CD4-positive, alpha-beta T cell treated with Interleukin-17A for 4 hours (primary cell): ENCODE measurements around the gene GLP2R.
"Not testable (repeated sequence)": the region's sequence is repeated elsewhere in the genome, so short reads cannot be mapped to it uniquely, and the experiment has no call there.

Experiments
- DNase-seq: peaks from one replicate; pipeline ENCODE4 v3.0.0-alpha.2; 2020; ENCODE audit warnings: mixed read lengths

The GLP2R gene

DNA sequence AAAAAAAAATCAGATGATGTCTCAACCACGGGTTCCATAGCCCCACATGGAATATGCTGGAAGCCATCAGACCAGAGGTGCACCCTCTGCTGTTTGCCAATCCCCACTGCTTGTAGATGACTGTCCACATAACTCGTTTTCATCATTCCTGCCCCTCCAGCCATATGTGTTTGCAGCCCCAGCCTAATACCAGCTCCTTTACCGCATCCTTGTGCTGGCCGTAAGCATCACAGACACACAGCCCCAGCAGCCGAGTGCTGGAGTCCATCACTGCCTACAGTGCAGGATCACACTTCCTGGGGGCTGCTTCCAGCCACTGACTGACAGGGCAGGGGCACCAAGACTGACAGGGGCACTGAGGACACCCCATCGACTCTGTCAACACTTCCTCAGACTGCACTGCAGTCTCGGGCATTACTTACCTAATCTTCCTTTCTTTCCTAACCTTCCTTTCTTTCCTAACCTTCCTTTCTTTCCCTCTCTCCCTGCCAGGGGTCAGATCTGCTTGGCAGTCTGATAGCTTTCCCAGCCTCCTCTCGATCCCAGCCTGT lies 74.4 kb downstream of the GLP2R start:
- DNase-seq = no peak

DNA sequence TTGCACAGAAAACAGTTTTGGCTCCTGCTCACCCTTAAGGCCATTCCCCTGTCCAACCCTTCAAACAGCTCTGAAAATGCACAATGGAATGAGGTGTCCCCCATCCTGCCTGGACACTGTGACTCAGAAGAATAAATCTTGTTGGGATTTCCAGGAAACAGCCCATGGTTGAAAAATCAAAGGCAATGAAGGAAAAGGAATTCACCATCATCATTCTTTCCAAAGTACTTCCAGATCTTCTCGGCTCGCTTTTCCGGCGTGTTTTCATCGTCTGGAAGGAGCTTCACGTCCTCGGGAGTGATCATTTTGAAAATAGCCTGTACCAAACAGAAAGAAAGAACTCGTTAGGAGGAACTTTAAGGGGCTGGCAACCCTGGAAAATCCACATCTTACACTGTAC lies 75.1 kb downstream of the GLP2R start:
- DNase-seq = no peak

DNA sequence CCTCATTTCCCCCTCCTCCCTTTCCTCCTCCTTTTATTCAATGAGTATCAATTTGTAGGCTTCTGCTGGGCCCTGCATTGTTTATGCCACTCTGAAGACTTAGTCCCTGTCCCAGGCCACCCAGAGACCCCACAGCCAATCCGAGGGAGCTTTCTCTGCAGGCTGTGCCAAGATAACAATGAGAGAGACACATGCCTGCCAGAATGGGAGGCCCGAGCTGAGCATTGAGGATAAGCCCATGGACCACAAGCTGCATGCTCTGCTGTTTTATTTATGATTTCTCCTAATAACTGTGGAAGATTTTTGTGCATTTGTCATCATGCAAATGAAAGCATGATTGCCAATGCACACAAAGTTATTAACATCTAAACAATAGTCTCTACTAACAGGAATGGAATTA lies 76.4 kb downstream of the GLP2R start:
- DNase-seq = no peak

GRCh38 chr17:9904277-9905077 lies 78.8 kb downstream of the GLP2R start:
- no peak for DNase-seq

DNA sequence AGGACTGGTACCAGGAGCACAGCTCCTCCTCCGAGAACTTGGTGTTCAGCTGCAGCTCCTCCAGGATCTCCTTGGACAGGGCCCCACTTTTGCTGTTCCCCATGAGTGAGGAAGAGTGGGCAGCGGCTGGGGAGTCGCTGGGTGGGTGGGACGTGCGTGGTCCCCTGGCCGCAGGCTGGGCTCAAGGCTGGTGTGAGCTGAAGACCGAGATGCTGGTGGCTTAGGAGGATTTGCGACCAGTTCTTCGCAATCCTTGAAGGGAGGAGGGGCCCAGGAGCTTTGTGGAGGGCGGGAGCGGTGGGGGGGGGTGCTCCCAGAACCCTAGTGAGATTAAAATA lies 79.3 kb downstream of the GLP2R start, which contains the start of gene RCVRN:
Gene RCVRN, minus strand, starts transcription at position 194 of the 338 bp plus-strand sequence. Its CDS starts 91 bp downstream, at position 103.
- no peak for DNase-seq

DNA sequence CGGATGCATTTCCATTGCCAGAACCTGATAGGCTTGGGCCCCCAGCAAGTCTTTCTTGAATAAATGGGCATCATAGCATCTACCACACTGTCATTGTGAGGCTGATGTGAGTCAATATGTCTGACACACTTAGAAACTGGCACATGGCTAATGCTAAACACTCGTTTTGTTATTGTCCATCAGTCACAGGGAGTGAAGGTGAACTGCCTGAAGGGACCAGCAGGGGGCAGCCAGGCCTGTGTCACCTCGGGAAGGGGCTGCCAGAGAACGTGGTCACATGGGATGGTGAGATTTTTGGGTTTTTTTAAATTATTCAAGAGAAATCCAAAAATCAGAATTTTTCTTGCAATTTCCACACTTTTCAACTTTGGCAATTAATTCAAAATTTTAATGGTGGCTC lies 80.2 kb downstream of the GLP2R start:
- no peak for DNase-seq

GRCh38 chr17:9906616-9907015 lies 80.9 kb downstream of the GLP2R start:
- DNase-seq = no peak

DNA sequence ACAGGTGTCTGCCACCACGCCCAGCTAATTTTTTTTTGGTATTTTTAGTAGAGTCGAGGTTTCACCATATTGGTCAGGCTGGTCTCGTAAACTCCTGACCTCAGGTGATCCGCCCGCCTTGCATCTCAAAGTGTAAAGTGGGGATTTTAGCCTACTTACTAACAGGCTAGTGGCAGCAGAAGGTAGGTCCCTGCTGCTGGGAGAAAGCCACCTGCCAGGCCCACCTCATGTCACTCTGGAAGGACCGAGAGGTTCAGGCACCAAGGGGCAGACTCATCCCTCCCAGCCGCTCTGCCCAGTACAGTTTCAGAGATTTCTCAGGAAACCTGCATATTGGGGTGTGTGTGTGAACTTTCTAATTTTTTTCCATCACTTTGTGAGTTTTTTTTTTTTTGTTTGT lies 81.4 kb downstream of the GLP2R start:
- DNase-seq = no peak

GRCh38 chr17:9907883-9908648 lies 82.3 kb downstream of the GLP2R start:
- DNase-seq = no peak

DNA sequence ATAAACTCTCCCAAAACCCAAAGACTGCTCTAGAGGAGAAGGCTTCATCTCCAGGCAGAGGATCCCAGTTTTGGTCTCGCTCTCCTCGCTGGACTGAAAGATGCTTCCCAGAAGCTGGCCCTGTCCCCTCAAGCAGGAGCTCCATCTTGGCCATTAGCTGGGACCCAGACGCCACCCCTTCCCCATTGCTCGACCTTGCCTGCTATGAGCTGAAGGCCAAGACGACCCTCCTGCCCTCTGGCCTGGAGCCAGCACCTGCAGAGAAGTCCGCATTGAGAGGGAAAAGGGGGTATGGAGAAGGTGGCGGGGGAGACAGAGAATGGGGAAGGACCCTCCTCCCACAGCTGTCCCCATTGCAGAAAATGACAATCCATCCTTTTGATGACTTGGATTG lies 82.9 kb downstream of the GLP2R start:
- no peak for DNase-seq

DNA sequence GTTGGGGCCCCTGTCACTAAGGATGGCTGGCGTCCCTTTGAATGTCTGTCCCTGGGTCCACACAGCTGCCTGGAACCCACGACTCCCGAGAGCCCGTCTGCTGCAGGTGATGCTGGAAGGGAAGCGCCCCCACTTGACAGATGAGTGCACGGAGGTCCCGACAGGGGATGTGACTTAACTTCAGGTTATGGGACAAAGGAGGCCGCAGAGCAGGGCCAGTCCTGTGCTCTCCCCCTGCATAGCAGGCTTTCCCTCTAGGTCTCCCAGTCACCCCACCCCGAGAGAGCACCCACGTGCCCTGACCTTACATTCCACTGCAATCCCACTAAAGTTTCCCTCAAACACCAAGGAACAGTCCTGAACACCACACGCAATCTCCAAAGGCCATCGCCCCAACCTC lies 85.4 kb downstream of the GLP2R start:
- no peak for DNase-seq

GRCh38 chr17:9912121-9913099 lies 86.7 kb downstream of the GLP2R start:
- no peak for DNase-seq

DNA sequence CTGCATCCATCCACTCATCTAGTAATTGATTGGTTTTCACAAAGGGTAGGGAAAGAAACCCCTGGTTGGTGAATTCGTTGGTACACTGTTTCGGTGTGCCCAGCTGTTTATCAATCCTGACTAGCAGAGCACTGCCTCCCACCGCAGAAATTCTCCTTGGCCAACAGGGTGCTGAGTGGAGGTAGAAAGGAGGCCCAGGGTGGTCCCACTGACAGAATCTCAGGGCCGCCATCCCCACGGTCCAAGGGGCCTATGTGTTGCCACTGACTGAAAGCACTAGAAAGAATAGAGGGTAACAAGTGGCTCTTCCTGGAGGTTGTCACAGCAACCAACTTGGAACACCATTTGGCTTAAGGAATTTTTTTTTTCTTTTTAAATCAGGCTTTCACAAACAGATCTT lies 87.8 kb downstream of the GLP2R start:
- no peak for DNase-seq

GRCh38 chr17:9916108-9916507 lies 90.4 kb downstream of the GLP2R start:
- DNase-seq = no peak

DNA sequence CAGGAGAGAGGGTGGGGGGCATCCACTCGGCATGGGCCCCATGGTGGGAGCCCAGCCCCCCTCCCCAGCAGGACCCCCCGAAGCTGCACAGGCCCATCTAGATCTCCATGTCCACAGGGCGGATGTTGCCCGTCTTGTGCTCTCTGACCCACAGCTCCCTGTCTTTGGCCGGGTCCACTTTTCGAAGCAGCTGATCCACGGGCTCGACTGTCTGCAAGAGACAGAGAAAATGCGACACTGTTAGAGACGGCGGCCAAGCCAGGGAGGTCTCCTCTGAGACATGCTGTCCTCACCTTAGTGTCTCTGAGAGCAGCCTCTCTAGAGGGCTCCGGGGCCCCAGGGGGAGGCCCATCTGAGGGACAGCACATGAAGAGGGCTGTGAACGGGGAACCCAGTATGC lies 91.4 kb downstream of the GLP2R start:
- no peak for DNase-seq

- DNase-seq = no peak
Measured at GRCh38 chr17:9917801-9918200, 92.1 kb downstream of the GLP2R start.

GRCh38 chr17:9918352-9918751 lies 92.6 kb downstream of the GLP2R start:
- DNase-seq = no peak

DNA sequence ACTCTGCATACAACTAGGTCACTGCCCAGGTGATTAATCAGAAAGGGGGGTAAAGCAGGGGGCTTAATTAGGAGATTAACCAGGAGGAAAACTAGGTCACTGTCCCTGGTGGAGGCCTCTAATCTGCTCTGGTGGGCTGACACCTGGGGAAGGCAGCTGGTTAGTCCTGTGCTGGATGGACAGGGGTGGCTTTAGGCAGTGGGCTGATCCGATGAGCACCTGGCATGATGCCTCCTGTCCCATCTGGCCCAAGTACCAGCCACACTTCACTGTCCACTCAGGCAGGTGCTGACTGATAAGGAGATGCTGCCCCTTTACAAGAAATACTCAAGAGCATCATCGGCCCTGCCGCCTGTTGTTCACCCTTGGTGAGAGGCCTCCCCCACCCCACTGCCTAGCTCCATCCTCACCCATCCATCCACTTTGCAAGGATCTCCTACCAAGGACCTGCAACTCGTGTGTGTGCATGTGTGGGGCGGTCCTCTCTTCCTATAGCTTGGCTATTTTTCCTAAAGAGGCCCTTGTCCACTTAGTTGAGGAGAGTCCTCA lies 93.2 kb downstream of the GLP2R start:
- no peak for DNase-seq

DNA sequence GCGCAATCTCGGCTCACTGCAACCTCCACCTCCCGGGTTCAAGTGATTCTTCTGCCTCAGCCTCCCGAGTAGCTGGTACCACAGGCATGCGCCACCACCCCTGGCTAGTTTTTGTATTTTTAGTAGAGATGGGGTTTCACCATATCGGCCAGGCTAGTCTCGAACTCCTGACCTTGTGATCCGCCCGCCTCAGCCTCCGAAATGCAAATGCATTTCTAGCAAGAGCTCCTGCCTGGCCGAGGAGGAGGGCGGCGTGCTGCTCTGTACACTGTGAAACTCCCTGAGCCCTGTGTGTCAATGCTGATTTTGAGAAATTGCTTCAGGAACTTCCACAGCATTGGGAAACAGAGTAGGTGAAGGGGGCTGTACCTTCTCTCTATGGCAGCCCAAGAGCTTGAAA lies 95.5 kb downstream of the GLP2R start:
- DNase-seq = not testable (repeated sequence)

DNA sequence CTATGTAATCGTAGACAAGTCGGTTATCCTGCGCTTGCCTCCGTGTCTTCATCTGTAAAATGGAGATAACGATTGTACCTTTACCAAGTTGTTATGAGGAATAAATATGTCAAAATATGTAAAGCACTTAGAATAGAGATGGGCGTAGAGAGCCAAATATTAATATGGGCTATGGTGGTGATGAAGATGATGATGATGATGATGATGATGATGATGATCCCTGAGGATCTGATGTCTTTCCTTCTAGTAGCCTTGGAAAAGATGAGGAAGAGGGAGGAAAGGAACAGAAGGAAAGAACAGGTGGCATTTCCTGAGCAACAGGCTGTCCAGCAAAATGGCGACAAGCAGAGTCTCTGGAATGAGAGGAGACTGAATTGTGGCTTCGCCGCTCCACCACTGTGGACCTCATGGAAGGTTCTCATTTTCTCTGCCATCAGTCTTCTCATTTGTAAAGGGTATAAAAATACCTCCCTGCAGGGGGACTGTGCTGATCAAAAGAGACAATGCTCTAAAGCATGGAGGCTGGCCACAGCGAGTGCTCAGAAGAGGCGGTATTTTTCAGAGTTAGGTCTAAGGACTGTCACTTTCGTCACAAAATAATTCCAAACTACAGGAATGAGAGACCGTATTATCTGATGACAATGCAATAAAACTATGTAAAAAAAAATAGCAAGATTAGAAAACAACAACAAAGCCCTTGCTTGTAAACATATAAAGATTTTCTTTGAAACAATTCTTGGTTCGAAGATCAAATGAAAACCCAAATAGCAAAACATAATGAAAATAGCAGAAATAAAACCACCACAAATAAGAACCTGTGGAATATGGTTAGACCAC lies 96.5 kb downstream of the GLP2R start:
- DNase-seq = no peak

- no peak for DNase-seq
Measured at GRCh38 chr17:9924735-9925191, 99.0 kb downstream of the GLP2R start.
